ENCODE measurements around the gene CBLIF. TPM values are rescaled to one million over a fixed set of nuclear protein-coding genes. Genes with fewer than 3 reads are reported as not detected.
A peak's percentile ranks its signal among the peaks of the same experiment; 100 is the strongest.
"Not testable (repeated sequence)": the region's sequence is repeated elsewhere in the genome, so short reads cannot be mapped to it uniquely, and the experiment has no call there.

CBLIF gene
- total RNA-seq, 6 experiments from 2014 or later = not detected

DNA sequence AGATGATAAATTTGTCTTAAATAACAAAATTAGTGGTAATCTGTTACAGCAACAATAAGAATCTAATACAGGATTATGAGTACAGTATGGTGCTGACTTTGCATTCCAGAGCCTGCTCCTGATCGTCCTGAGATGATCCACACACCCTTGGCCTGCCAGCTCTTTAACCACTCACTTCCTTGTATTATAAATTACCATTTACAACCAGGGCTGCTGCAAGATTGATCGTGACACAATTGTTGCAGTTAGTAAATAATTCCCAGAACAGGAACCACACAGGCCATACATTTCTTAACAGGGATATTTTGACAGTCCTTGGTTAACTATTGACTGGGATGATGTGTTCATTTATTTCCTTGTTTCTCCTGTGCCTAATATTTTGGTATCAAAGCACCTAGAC lies 3.8 kb upstream of the CBLIF start:
- no peaks in the 10 kb centered on the region for H3K36me3 ChIP-seq
- intact Hi-C loops (cut with DNase I) = no loop called here
- no peaks in the 10 kb centered on the region for H3K27me3 ChIP-seq
- ATAC-seq (peak in 2 of 4 donors; percentile 45 to 76), DNase-seq (no peak)
- no peaks in the 10 kb centered on the region for H3K4me1 ChIP-seq
- no peak overlapping the region for H3K27ac ChIP-seq
- no peak overlapping the region for H3K4me3 ChIP-seq
- WGBS (ENCODE audit: insufficient coverage, low coverage, low lambda C conversion rate, missing lambda C conversion rate) = 13% methylated on average over 2 of the region's 2 CpGs
- no peaks in the 10 kb centered on the region for H3K9me3 ChIP-seq
- TF ChIP-seq, protein P1, sequence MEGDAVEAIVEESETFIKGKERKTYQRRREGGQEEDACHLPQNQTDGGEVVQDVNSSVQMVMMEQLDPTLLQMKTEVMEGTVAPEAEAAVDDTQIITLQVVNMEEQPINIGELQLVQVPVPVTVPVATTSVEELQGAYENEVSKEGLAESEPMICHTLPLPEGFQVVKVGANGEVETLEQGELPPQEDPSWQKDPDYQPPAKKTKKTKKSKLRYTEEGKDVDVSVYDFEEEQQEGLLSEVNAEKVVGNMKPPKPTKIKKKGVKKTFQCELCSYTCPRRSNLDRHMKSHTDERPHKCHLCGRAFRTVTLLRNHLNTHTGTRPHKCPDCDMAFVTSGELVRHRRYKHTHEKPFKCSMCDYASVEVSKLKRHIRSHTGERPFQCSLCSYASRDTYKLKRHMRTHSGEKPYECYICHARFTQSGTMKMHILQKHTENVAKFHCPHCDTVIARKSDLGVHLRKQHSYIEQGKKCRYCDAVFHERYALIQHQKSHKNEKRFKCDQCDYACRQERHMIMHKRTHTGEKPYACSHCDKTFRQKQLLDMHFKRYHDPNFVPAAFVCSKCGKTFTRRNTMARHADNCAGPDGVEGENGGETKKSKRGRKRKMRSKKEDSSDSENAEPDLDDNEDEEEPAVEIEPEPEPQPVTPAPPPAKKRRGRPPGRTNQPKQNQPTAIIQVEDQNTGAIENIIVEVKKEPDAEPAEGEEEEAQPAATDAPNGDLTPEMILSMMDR (IDR thresholded peaks at IDR 0.05) = no peak

DNA sequence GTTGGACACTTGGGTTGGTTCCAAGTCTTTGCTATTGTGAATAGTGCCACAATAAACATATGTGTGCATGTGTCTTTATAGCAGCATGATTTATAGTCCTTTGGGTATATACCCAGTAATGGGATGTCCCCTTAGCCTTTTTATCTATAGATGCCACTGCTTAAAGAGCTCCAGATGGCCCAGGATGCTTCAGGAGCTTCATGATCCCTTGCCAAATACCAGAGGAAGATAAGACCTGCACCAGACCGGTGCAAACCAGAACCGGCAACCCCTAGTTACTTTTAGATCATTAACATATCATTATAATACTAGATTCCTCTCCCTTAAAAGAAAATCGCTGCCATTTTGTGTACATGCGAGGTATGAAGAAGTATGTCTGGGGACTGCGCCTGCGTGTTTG lies 3.1 kb upstream of the CBLIF start:
- DNase-seq; ATAC-seq; H3K36me3 ChIP-seq; intact Hi-C loops (cut with DNase I); H3K27me3 ChIP-seq; H3K4me3 ChIP-seq; H3K4me1 ChIP-seq; H3K27ac ChIP-seq; H3K9me3 ChIP-seq: not testable (repeated sequence)
- WGBS (ENCODE audit: insufficient coverage, low coverage, low lambda C conversion rate, missing lambda C conversion rate) = 77% methylated on average over 6 of the region's 6 CpGs

DNA sequence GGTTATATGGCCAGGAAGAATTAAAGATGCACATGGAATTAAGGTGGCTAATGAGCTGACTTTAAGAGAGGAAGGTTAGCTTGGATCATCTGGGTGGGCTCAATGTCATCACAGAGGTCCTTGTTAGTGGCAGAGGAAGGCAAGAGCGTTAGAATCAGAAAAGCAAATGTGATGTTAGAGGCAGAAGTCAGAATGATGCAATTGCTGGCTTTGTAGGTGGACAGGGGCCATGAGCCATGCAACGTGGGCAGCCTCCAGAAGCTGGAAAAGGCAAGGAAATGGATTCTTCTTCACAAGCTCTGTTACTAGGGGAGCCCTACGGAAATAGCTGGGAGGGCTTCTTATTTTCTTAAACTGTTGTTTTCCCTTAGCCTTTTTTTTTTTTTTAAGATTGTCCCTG lies 2.3 kb upstream of the CBLIF start:
- Histone ChIP-seq H3K4me3 (no peak overlapping the region), H3K27me3 (no peaks in the 10 kb centered on the region), H3K36me3 (no peaks in the 10 kb centered on the region), H3K27ac (no peak overlapping the region), H3K9me3 (no peaks in the 10 kb centered on the region), H3K4me1 (no peaks in the 10 kb centered on the region)
- DNase-seq (no peak), ATAC-seq (no peak)
- WGBS (ENCODE audit: insufficient coverage, low coverage, low lambda C conversion rate, missing lambda C conversion rate) = 57% methylated on average over 3 of the region's 3 CpGs
- no peak for TF ChIP-seq POLR2A (IDR thresholded peaks at IDR 0.05)
- TF ChIP-seq, protein P1 (IDR thresholded peaks at IDR 0.05) = no peak
- intact Hi-C loops (cut with DNase I) = no loop called here

GRCh38 chr11:59846556-59846955 lies 1.3 kb upstream of the CBLIF start:
- no peaks in the 10 kb centered on the region for H3K4me1 ChIP-seq
- TF ChIP-seq, protein P1 (IDR thresholded peaks at IDR 0.05) = no peak
- no peak for TF ChIP-seq POLR2A (IDR thresholded peaks at IDR 0.05)
- 65% methylated on average over 5 of the region's 5 CpGs for WGBS (ENCODE audit: insufficient coverage, low coverage, low lambda C conversion rate, missing lambda C conversion rate)
- H3K27ac ChIP-seq = no peak overlapping the region
- no peak for DNase-seq
- H3K36me3 ChIP-seq = no peaks in the 10 kb centered on the region
- no peak overlapping the region for H3K4me3 ChIP-seq
- H3K27me3 ChIP-seq = no peaks in the 10 kb centered on the region
- no peak for ATAC-seq
- intact Hi-C loops (cut with DNase I) = no loop called here
- H3K9me3 ChIP-seq = no peaks in the 10 kb centered on the region

DNA sequence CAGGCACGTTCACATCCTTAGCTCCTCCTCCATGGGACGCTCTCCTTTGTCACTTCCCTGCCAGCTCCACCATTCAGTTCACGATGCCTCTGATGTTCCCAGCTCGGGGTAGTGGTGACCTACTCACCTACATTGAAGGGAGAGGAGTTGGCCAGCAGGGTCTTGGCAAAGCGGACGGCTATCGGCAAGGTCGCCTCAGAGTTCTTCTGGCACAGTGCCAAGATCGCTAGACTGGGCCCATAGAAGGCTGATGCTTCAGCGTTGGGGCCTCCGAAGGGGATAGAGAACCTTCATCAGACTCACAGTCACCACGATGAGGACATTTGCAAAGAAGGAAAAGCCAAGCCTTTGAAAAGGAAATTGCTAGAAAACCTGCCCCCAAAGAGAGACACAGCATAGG lies 3.0 kb downstream of the CBLIF start:
- Histone ChIP-seq H3K36me3 (no peaks in the 10 kb centered on the region), H3K4me1 (no peaks in the 10 kb centered on the region), H3K27ac (no peak overlapping the region), H3K4me3 (no peak overlapping the region), H3K9me3 (no peaks in the 10 kb centered on the region), H3K27me3 (no peaks in the 10 kb centered on the region)
- ATAC-seq (no peak), DNase-seq (no peak)
- 59% methylated on average over 9 of the region's 12 CpGs for WGBS (ENCODE audit: insufficient coverage, low coverage, low lambda C conversion rate, missing lambda C conversion rate)
- TF ChIP-seq POLR2A (IDR thresholded peaks at IDR 0.05) = no peak
- TF ChIP-seq, protein P1 (IDR thresholded peaks at IDR 0.05) = no peak
- intact Hi-C loops (cut with DNase I) = no loop called here
